ENCODE data around the gene MAPK13.

The MAPK13 gene

DNA sequence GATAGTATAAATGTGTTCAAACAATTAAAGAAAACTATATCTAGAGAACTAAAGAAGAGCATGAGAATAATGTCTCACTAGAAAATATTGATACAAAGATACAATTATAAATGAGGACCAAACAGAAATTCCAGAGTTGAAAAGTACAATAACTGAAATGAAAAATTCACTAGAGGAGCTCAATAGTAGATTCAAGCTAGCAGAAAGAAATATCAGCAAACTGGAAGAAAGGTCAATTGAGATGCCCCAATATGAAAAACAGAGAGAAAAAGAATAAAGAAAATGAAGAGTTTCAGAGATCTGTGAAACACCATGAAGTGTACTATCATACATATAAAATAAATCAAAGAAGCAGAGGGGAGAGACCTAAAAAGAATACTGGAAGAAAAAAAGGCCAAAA lies 48.2 kb downstream of the MAPK13 start:
- H3K27ac ChIP-seq (ENCODE audit: low read length): no peak overlapping the region
- no peaks in the 10 kb centered on the region for H3K9me3 ChIP-seq (replicated peaks; ENCODE audit: insufficient read depth, low read length)
- H3K4me1 ChIP-seq (ENCODE audit: low read length): no peaks in the 10 kb centered on the region
- H2AFZ ChIP-seq (ENCODE audit: low read length): no peak overlapping the region
- TF ChIP-seq, protein P1, sequence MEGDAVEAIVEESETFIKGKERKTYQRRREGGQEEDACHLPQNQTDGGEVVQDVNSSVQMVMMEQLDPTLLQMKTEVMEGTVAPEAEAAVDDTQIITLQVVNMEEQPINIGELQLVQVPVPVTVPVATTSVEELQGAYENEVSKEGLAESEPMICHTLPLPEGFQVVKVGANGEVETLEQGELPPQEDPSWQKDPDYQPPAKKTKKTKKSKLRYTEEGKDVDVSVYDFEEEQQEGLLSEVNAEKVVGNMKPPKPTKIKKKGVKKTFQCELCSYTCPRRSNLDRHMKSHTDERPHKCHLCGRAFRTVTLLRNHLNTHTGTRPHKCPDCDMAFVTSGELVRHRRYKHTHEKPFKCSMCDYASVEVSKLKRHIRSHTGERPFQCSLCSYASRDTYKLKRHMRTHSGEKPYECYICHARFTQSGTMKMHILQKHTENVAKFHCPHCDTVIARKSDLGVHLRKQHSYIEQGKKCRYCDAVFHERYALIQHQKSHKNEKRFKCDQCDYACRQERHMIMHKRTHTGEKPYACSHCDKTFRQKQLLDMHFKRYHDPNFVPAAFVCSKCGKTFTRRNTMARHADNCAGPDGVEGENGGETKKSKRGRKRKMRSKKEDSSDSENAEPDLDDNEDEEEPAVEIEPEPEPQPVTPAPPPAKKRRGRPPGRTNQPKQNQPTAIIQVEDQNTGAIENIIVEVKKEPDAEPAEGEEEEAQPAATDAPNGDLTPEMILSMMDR (IDR thresholded peaks at IDR 0.05; ENCODE audit: low read length): no peak
- no peak for TF ChIP-seq EZH2 (optimal IDR thresholded peaks at IDR 0.05; ENCODE audit: low read depth, low read length)
- no peaks in the 10 kb centered on the region for H3K9me2 ChIP-seq (replicated peaks; ENCODE audit: insufficient read depth, low read length)
- H3K27me3 ChIP-seq (replicated peaks; ENCODE audit: insufficient read depth, low read length): no peaks in the 10 kb centered on the region
- no peaks in the 10 kb centered on the region for H3F3A ChIP-seq (ENCODE audit: insufficient read depth, low read length)
- H3K4me2 ChIP-seq (ENCODE audit: low read depth, low read length): no peak overlapping the region
- no peaks in the 10 kb centered on the region for H4K20me1 ChIP-seq (ENCODE audit: insufficient read depth, low read length)
- H3K4me3 ChIP-seq (ENCODE audit: low read length): no peak overlapping the region
- DNase-seq: no peak
- no peaks in the 10 kb centered on the region for H3K79me2 ChIP-seq (ENCODE audit: low read length)
- no peak overlapping the region for H3K9ac ChIP-seq (ENCODE audit: low read length)
- H3K36me3 ChIP-seq (replicated peaks; ENCODE audit: insufficient read depth, low read length): no peaks in the 10 kb centered on the region

DNA sequence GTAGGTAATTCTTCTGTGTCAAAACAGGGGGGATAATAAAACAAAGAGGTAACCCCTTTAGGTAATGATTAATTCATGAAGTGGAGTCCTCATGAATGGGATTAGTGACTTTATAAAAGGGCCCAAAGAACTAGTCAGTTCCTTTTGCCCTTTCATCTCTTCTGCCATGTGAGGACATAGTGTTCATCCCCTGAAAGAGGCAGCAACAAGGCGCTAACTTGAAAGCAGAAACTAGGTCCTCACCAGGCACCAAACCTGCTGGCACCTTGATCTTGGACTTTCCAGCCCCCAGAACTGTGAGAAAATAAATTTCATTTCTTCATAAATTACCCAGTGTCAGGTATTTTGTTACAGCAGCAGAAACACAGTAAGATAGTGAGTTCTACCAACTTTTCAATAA lies 49.8 kb downstream of the MAPK13 start:
- H2AFZ ChIP-seq (ENCODE audit: low read length): no peak overlapping the region
- H3K4me3 ChIP-seq (ENCODE audit: low read length): no peak overlapping the region
- H3K27me3 ChIP-seq (replicated peaks; ENCODE audit: insufficient read depth, low read length): no peaks in the 10 kb centered on the region
- H3K9me3 ChIP-seq (replicated peaks; ENCODE audit: insufficient read depth, low read length): no peaks in the 10 kb centered on the region
- no peaks in the 10 kb centered on the region for H3K4me1 ChIP-seq (ENCODE audit: low read length)
- TF ChIP-seq, protein P1 (IDR thresholded peaks at IDR 0.05; ENCODE audit: low read length): no peak
- TF ChIP-seq EZH2phosphoT487 (IDR thresholded peaks at IDR 0.05; ENCODE audit: low read length) (no peak), EZH2 (optimal IDR thresholded peaks at IDR 0.05; ENCODE audit: low read depth, low read length) (no peak)
- no peak for DNase-seq
- no peaks in the 10 kb centered on the region for H3K9me2 ChIP-seq (replicated peaks; ENCODE audit: insufficient read depth, low read length)
- H3K79me2 ChIP-seq (ENCODE audit: low read length): no peaks in the 10 kb centered on the region
- no peak overlapping the region for H3K27ac ChIP-seq (ENCODE audit: low read length)
- no peaks in the 10 kb centered on the region for H4K20me1 ChIP-seq (ENCODE audit: insufficient read depth, low read length)
- no peak overlapping the region for H3K9ac ChIP-seq (ENCODE audit: low read length)
- H3K36me3 ChIP-seq (replicated peaks; ENCODE audit: insufficient read depth, low read length): no peaks in the 10 kb centered on the region
- no peak overlapping the region for H3K4me2 ChIP-seq (ENCODE audit: low read depth, low read length)
- no peaks in the 10 kb centered on the region for H3F3A ChIP-seq (ENCODE audit: insufficient read depth, low read length)

DNA sequence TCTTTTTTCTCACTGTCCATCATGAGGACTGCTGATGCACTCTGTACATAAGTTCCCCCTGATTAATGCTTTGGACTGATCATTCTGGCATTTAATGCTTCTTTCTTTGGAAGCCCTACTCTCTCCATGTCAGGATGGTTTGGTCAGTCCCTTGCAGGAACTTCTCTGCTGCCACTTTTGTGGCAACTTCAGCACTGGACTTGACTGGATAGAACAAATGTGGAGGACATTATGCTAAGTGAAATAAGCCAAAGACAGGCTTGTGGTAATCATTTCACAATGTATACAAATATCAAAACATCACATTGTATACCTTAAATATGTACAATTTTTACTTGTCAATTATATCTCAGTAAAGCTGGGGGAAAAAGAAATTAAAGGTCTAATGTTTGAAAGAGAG lies 54.0 kb downstream of the MAPK13 start:
- Histone ChIP-seq H3K36me3 (replicated peaks; ENCODE audit: insufficient read depth, low read length) (no peaks in the 10 kb centered on the region), H3K9ac (ENCODE audit: low read length) (no peak overlapping the region), H3K79me2 (ENCODE audit: low read length) (no peaks in the 10 kb centered on the region), H2AFZ (ENCODE audit: low read length) (no peak overlapping the region), H4K20me1 (ENCODE audit: insufficient read depth, low read length) (no peaks in the 10 kb centered on the region), H3K4me3 (ENCODE audit: low read length) (no peak overlapping the region), H3K27ac (ENCODE audit: low read length) (no peak overlapping the region), H3F3A (ENCODE audit: insufficient read depth, low read length) (no peaks in the 10 kb centered on the region), H3K9me2 (replicated peaks; ENCODE audit: insufficient read depth, low read length) (no peaks in the 10 kb centered on the region), H3K4me1 (ENCODE audit: low read length) (no peaks in the 10 kb centered on the region), H3K27me3 (replicated peaks; ENCODE audit: insufficient read depth, low read length) (no peaks in the 10 kb centered on the region), H3K4me2 (ENCODE audit: low read depth, low read length) (no peak overlapping the region), H3K9me3 (replicated peaks; ENCODE audit: insufficient read depth, low read length) (no peaks in the 10 kb centered on the region)
- TF ChIP-seq, protein P1 (IDR thresholded peaks at IDR 0.05; ENCODE audit: low read length): no peak
- TF ChIP-seq EZH2phosphoT487 (IDR thresholded peaks at IDR 0.05; ENCODE audit: low read length) (no peak), EZH2 (optimal IDR thresholded peaks at IDR 0.05; ENCODE audit: low read depth, low read length) (no peak)
- DNase-seq: no peak
